Endodermal cell (in vitro differentiated cells): ENCODE measurements around the gene PABPN1L. TPM values are rescaled to one million over a fixed set of nuclear protein-coding genes. Genes with fewer than 3 reads are reported as not detected.

Experiments
- DNase-seq: peaks from one replicate; pipeline ENCODE4 v3.0.0-alpha.2; 2017
- H3K27ac ChIP-seq: 2 replicates; pipeline ENCODE4 v1.5.1; 2013; ENCODE audit warnings: mild to moderate bottlenecking, low read depth, low read length, moderate library complexity
- H3K27me3 ChIP-seq: 2 replicates; pipeline ENCODE4 v1.6.1; 2013; ENCODE audit warnings: mild to moderate bottlenecking, low read length, moderate library complexity; ENCODE audit not compliant: insufficient read depth, control insufficient read depth, poor library complexity, severe bottlenecking
- H3K36me3 ChIP-seq: 2 replicates; pipeline ENCODE4 v1.7.0; 2013; ENCODE audit warnings: mild to moderate bottlenecking, low read length, moderate library complexity; ENCODE audit not compliant: control insufficient read depth, insufficient read depth
- H3K4me1 ChIP-seq: one replicate; pipeline ENCODE4 v1.7.0; 2013; ENCODE audit warnings: low read length; ENCODE audit not compliant: control insufficient read depth, insufficient read depth
- H3K4me3 ChIP-seq: 2 replicates; pipeline ENCODE4 v1.5.1; 2013; ENCODE audit warnings: mild to moderate bottlenecking, low read length, moderate library complexity
- H3K9ac ChIP-seq: 2 replicates; pipeline ENCODE4 v1.6.1; 2013; ENCODE audit warnings: mild to moderate bottlenecking, low read length, moderate library complexity; ENCODE audit not compliant: poor library complexity, severe bottlenecking; ENCODE audit errors: extremely low read depth
- H3K9me3 ChIP-seq: 2 replicates; pipeline ENCODE4 v1.6.1; 2013; ENCODE audit warnings: mild to moderate bottlenecking, low read length, moderate library complexity; ENCODE audit not compliant: control insufficient read depth
- H3K27ac Mint-ChIP-seq: 2 replicates; pipeline ENCODE4 v1.8.0; 2020; ENCODE audit warnings: mixed read lengths
- H3K27me3 Mint-ChIP-seq: 2 replicates; pipeline ENCODE4 v1.8.0; 2021; ENCODE audit warnings: mild to moderate bottlenecking, mixed read lengths; ENCODE audit not compliant: insufficient read depth
- H3K36me3 Mint-ChIP-seq: 2 replicates; pipeline ENCODE4 v1.8.0; 2020; ENCODE audit warnings: low read depth, mixed read lengths
- H3K4me1 Mint-ChIP-seq: 2 replicates; pipeline ENCODE4 v1.8.0; 2020; ENCODE audit warnings: mixed read lengths
- H3K4me3 Mint-ChIP-seq: 2 replicates; pipeline ENCODE4 v1.8.0; 2020; ENCODE audit warnings: mild to moderate bottlenecking, moderate library complexity, mixed read lengths
- H3K9me3 Mint-ChIP-seq: 2 replicates; pipeline ENCODE4 v1.8.0; 2020; ENCODE audit warnings: mild to moderate bottlenecking, mixed read lengths
- WGBS, 2 experiments: methylation state at CpG; one replicate each; pipeline versions ENCODE4 v1.1.5 to v1.1.7; 2013; ENCODE audit warnings: missing lambda C conversion rate in 2 of 2, mixed read lengths in 1 of 2; ENCODE audit not compliant: insufficient coverage in 1 of 2, insufficient read length in 1 of 2; 5-methylcytosine and 5-hydroxymethylcytosine counted together
- total RNA-seq, 2 donors: library from RNA; stranded (reverse); fragmentation: NEBNext Ultra II Directional in 1 of 2; extraction: Animal tissue kit (Norgen Biotek cat#: 25700) in 1 of 2; gene quantifications; 2 replicates in 1 of 2; 3 replicates in 1 of 2; pipeline ENCODE4 v1.2.1, GENCODE V29; 2021
- TF ChIP-seq, protein P1 (sequence below): fragments of 200-600 bp; sonication (generic); conservative IDR thresholded peaks from 2 replicates; pipeline ENCODE4 v1.5.0; 2021; ENCODE audit warnings: antibody characterized with exemption, mild to moderate bottlenecking

PABPN1L gene
- total RNA-seq, 2 donors from 2014 or later, result not detected

DNA sequence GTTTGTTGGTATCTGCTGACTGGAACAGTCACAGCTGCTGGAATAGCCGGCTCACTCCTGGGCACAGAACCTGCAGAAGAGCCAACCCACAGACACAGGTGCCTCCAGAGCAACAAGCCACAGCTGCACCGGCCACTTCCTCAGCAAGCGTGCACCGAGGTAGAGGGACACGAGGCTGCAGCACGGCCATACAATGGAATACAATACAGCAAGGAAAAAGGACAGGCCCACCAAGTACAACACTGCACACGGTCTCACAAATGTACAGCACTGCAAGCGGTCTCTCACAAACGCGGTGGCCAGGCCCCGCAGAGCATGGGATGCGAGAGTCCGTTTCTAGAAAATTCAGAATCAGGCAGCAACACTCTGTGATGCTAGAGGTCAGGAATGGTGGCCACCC is 47.4 kb upstream of the PABPN1L start:
- Histone ChIP-seq H3K4me1 (no peaks in the 10 kb centered on the region), H3K9me3 (no peaks in the 10 kb centered on the region), H3K4me3 (no peak overlapping the region), H3K27ac (no peak overlapping the region), H3K9ac (no peak overlapping the region), H3K36me3 (no peaks in the 10 kb centered on the region), H3K27me3 (no peaks in the 10 kb centered on the region)
- Mint-ChIP-seq H3K4me3 (no peak overlapping the region), H3K27ac (no peak overlapping the region), H3K9me3 (no peaks in the 10 kb centered on the region), H3K4me1 (peaks cover 10% of the 10 kb centered on the region), H3K36me3 (no peaks in the 10 kb centered on the region), H3K27me3 (peaks cover 9% of the 10 kb centered on the region)
- WGBS, 2 experiments, result 89 to 95% methylated on average over 13 of the region's 13 CpGs
- no peak for DNase-seq
- TF ChIP-seq, protein P1, sequence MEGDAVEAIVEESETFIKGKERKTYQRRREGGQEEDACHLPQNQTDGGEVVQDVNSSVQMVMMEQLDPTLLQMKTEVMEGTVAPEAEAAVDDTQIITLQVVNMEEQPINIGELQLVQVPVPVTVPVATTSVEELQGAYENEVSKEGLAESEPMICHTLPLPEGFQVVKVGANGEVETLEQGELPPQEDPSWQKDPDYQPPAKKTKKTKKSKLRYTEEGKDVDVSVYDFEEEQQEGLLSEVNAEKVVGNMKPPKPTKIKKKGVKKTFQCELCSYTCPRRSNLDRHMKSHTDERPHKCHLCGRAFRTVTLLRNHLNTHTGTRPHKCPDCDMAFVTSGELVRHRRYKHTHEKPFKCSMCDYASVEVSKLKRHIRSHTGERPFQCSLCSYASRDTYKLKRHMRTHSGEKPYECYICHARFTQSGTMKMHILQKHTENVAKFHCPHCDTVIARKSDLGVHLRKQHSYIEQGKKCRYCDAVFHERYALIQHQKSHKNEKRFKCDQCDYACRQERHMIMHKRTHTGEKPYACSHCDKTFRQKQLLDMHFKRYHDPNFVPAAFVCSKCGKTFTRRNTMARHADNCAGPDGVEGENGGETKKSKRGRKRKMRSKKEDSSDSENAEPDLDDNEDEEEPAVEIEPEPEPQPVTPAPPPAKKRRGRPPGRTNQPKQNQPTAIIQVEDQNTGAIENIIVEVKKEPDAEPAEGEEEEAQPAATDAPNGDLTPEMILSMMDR, result no peak

DNA sequence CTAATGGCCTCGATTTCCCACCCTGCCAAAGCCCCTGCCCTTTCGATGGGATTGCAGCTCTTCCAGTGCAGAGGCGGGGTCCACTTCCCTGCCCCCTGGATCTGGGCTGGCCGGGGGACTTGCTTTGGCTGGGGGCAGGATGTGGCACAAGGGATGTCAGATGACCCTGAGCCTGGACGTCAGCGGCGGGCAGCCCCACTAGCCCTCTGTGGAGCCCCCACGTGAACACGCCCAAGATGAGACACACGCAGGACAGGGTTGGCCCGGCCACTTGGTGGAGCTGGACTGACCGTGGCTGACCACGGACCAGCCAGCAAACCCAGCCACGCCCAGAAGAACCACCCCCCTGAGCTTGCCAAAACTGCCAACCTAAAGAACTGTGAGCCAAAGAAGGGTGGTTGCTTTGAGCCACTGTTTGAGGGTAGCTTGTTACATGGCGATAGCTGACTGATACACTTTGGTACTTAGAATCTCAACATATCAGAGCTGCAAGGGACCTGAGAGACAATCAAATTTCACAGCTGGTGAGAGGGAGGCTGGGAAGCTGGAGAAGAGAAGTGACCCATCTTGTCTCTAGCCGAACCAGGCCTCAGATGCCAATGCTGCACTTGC is 46.6 kb upstream of the PABPN1L start:
- H3K9me3 ChIP-seq, result no peaks in the 10 kb centered on the region
- H3K4me1 ChIP-seq, result no peaks in the 10 kb centered on the region
- no peaks in the 10 kb centered on the region for H3K36me3 Mint-ChIP-seq
- H3K27ac ChIP-seq, result no peak overlapping the region
- H3K36me3 ChIP-seq, result no peaks in the 10 kb centered on the region
- TF ChIP-seq, protein P1, result no peak
- H3K4me3 ChIP-seq, result no peak overlapping the region
- peaks cover 7% of the 10 kb centered on the region for H3K27me3 Mint-ChIP-seq
- WGBS, 2 experiments, result 91 to 97% methylated on average over 11 to 16 of the region's 16 CpGs
- no peaks in the 10 kb centered on the region for H3K27me3 ChIP-seq
- H3K27ac Mint-ChIP-seq, result no peak overlapping the region
- H3K4me3 Mint-ChIP-seq, result no peak overlapping the region
- no peak overlapping the region for H3K9ac ChIP-seq
- H3K9me3 Mint-ChIP-seq, result no peaks in the 10 kb centered on the region
- H3K4me1 Mint-ChIP-seq, result peaks cover 10% of the 10 kb centered on the region
- DNase-seq, result no peak

DNA sequence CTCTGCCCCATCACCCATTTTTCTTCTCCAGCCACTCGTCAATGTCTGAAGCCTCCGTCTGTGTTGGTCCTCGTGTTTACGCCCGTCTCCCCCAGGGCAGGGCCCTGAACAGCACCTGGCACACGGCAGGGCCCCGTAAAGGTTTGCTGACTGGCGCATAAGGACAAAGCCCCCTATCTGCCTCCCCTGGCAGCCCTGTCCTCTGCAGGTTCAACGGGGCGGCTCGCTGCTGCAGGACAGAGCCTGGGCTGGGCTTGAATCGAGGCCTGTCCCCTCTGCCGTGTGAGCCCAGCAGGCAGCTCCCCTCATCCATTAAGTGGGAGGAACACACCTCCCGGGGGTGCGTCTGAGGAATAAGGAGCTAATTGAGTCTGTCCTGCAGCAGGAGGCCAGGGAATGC is 46.1 kb upstream of the PABPN1L start:
- peaks cover 7% of the 10 kb centered on the region for H3K27me3 Mint-ChIP-seq
- H3K9me3 Mint-ChIP-seq, result no peaks in the 10 kb centered on the region
- Histone ChIP-seq H3K36me3 (no peaks in the 10 kb centered on the region), H3K9me3 (no peaks in the 10 kb centered on the region), H3K9ac (no peak overlapping the region), H3K4me3 (no peak overlapping the region), H3K27me3 (no peaks in the 10 kb centered on the region), H3K4me1 (no peaks in the 10 kb centered on the region), H3K27ac (peak overlapping the region; percentile 24)
- 83 to 89% methylated on average over 8 to 15 of the region's 15 CpGs for WGBS, 2 experiments
- no peak for DNase-seq
- peaks cover 8% of the 10 kb centered on the region for H3K4me1 Mint-ChIP-seq
- H3K4me3 Mint-ChIP-seq, result no peak overlapping the region
- no peak overlapping the region for H3K27ac Mint-ChIP-seq
- no peaks in the 10 kb centered on the region for H3K36me3 Mint-ChIP-seq
- TF ChIP-seq, protein P1, result no peak
